ENCODE results near the gene DSTN.

Gene DSTN

GRCh38 chr20:17637985-17638640, 68.2 kb downstream of the DSTN start:
- no peak for DNase-seq (ENCODE audit: low read depth)

- DNase-seq (ENCODE audit: low read depth): no peak
Observed at GRCh38 chr20:17638835-17639407, 69.0 kb downstream of the DSTN start.

DNA sequence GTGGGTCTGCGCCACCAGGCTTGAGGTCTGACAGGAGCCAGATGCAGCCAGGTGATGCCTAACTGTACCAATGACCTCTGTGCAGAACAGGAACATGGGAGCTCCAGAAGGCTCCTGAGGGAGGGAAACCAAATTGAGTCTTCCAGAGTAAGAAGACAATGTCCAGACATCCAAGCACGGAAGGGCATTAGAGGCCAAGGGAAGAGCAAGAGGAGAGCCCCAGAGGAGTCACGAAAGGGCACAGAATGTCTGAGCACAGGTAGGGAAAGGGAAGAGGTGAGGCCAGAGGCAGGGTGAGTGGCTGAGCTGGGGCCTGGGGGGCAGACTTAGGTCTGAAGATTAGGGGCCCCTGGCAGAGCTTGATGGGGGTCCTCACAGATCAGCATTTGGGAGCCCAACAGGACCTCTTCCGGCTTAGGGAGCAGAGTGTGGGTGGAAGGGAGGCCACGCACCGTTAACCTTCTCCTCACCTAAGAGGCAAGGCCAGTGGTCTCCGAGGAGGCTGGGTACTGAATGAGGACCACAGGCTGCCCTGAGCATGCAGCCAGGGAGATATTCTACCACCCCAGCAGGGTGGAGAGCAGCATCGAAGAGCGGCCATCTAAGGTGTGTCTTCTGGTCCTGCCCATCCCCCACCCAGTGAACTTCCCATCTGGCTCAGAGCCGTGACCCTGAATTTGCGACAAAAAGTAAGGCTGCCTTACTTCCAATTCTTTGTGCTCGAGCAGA, 70.4 kb downstream of the DSTN start:
- no peak for DNase-seq (ENCODE audit: low read depth)

GRCh38 chr20:17640875-17641378, 71.1 kb downstream of the DSTN start:
- DNase-seq (ENCODE audit: low read depth): no peak

DNA sequence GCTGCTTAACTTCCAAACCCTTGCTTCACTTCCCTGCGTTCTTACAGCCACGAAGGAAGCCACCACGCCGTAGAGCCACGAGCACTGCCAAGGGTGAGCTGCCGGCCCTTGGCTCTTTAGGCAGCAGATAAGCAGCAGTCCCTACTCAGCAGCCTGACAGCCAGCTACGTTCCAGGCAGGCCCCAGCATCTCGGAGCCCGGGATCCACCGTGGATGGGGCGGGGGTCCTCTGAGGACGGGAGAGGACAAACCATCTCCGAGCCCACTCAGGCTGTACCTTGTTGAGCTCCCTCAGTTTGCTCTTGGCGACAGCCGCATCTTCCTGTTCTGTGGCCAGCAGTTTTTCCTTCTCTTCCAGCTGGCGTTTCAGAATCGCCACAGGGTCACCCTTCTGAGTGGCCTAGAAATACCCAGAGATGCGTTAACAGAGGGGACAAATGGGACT, 71.7 kb downstream of the DSTN start:
- DNase-seq (ENCODE audit: low read depth): no peak

GRCh38 chr20:17641993-17642392, 72.1 kb downstream of the DSTN start:
- no peak for DNase-seq (ENCODE audit: low read depth)

GRCh38 chr20:17642404-17643269, 72.8 kb downstream of the DSTN start:
- no peak for DNase-seq (ENCODE audit: low read depth)

GRCh38 chr20:17643531-17644188, 73.8 kb downstream of the DSTN start:
- DNase-seq (ENCODE audit: low read depth): no peak

- no peak for DNase-seq (ENCODE audit: low read depth)
Observed at GRCh38 chr20:17644451-17644850, 74.6 kb downstream of the DSTN start.

DNA sequence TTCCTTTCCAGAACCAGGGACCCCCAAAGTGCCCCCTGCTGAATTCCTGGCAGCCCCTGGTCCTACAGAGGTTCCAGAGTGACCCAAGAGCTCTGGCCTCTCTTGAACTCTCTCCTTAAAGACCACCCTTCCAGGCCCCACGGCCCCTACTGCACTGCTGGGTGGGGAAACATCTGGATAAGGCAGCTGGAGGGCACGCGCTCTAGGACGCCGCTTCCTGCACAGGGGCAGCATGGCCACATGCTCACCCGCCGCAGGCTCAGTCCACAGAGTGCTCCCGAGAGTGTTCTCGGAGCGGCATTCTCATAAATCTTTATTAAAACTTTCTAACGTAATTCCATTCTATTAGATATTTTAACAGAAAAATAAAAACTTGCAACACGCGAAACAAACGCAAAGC, 75.1 kb downstream of the DSTN start:
- DNase-seq (ENCODE audit: low read depth): no peak

DNA sequence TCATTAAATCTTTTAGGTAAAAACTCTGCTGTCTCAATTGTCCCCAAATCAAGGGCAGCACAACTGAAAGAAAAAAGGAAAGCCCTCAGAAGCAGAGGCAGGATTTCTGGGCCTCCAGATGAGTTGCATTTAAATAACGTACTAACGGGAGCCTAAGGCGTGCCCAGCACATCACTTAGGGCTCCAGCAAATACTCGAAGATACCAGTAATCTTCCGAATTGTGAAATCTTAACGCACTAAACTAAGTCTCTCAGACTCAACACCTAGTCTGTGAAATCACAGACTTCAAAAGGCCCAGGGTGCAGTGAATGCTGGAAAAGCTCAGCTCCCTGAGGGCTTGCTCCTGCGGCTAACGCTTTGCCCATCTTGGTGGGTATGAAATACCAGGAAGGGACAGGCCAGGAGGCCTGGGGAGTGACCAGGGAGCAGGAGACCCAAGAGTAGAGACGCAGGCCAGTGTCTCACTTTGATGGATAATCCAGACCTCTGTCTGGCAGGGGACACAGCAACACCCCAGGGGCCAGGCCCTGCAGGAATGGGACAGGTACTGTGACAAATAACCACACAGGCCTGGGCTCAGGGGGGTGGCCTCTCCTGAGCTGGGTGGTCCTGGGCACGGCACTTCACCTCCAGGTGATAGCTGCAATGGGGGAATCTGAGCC, 75.8 kb downstream of the DSTN start:
- DNase-seq (ENCODE audit: low read depth): peak; percentile 16

- DNase-seq (ENCODE audit: low read depth): no peak
Observed at GRCh38 chr20:17646209-17646960, 76.5 kb downstream of the DSTN start.

GRCh38 chr20:17646961-17647301, 77.1 kb downstream of the DSTN start:
- DNase-seq (ENCODE audit: low read depth): no peak

DNA sequence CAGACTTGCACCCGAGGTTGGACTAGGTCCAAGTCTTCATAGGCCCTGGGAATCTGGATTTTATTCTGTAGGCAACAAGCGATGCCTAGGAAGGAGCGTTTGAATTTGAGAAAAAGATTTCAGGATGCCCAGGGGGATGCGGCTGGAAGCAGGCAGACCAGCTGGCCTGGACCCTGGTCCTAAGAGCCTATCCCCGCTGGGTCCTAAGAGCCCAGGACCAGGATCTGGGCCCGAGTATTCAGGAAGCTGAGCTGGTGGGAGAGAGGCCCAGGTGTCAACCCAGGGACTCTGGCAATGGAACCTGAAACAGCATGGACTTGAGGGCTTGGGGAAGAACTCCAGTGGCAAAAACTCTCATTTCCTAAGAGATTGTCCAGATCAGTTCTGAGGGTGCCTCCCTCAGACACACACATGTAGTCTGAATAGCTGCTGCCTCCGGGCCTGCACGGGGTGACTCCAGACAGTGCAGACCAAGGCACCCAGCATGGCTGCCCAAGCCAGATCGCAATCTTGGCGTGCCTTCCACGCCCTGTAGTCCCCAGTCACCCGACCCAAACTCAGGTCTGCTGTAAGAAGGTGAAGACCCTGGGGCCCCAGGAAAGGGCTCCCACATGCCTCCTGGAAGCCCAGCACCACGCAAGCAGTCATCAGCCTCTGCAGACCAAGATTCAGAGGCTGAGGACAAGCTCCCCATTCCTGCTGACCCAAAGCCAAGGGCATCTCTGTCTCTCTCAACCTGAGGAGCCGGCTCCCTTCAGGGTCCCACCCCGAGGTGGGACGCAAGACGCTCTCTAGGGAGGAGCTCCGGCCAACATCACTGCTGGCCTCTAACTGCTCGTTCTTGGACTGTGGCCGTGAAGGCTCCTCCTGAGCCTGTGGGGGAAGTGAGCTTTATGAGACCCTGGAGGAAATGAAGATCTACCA, 77.8 kb downstream of the DSTN start:
- DNase-seq (ENCODE audit: low read depth): no peak

- peak; percentile 26 for DNase-seq (ENCODE audit: low read depth)
Observed at GRCh38 chr20:17648315-17648646, 78.4 kb downstream of the DSTN start.

GRCh38 chr20:17648791-17649730, 79.2 kb downstream of the DSTN start:
- DNase-seq (ENCODE audit: low read depth): no peak

- no peak for DNase-seq (ENCODE audit: low read depth)
Observed at GRCh38 chr20:17650301-17651128, 80.6 kb downstream of the DSTN start.

Data from fibroblast of gingiva (primary cell).